ENCODE measurements around the gene METTL21C.

METTL21C gene

DNA sequence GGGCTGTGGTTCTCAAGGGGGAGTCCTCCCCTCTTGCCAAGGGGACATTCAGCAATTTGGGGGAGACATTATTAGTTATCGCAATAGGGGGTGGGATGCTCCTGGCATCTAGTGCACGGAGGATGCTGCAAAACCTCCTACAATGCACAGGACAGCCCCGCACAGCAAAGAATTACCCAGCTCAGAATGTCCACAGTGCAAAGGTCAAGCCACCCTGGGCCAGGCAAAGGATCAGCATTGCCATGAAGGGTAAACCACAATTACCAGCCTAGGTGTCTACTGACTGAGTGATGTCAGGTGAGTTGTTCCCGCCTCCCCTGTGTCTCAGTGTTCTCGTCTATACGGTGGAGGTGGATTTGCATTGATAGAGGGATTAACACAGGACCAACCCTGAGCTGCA is 2.4 kb upstream of the METTL21C start:
- no peak for DNase-seq

DNA sequence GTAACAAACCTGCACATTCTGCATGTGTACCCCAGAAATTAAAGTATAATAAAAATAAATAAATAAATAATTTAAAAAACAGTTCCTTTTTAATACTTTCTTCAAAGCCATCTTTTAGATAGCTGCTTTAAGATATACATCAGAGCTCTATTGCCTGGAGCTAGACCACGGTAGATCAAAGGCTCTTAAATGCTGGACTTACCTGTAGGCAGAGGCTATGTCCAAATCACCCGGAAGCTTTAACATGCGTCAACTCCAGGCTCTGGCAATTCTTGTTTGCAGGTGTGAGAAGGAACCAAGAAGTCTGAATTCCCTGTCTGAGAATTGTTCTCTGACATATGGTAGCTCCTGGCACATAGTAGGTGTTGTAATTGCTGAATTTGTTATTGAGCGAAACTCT is 1.6 kb upstream of the METTL21C start:
- DNase-seq: no peak

DNA sequence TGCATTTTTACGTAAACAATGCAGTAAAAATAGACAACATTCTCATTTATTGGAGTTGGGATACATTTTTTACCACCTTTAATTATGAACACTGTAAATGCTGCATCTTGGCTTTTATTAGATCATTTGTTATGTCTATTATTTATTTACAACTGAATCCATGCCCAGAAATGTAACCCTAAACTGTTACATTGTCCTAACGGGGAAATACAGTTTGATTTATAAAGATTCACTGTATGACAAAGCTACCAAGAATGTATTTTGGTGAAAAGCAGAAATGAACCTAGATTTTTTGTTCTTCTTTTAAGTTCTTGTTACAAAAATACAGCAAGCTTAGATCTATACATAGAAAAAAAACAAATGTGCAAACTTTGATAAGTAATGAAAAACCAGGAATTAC is 1.1 kb downstream of the METTL21C start:
- no peak for DNase-seq

DNA sequence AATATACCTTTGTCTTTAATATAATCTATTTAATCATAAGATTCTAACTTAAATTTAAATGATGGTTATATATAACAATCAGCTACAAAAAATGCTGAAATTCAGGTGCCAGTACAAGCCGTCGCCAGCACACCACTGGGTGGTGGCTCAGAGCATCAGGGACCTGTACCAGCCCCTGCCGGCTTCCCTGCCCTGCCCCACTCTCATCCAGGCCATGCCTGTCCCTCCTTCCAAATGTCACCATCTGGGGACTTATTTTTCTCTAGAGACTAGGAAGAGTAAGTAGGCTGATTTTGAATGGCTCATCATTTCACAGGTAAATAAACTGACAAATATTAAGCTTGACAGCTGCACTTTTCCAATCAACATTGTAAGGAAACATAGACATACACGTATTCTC is 1.6 kb downstream of the METTL21C start:
- DNase-seq: no peak

DNA sequence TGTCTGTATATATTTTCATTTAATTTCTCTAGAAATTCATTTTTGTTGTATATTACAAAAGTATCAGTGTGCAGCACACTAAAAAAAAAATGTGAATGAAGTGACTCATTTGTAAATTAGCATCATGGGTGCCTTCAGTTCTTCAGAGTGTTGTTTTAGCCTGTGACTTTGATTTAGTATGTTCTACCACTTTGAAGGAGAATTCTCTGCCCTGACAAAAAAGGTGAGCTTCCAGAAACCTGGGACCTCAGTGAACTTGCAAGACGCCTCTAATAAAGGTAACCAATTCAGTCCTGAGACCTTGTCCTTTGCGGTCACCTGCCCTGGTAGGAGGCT is 2.4 kb downstream of the METTL21C start:
- DNase-seq: no peak

- no peak for DNase-seq
Measured at GRCh38 chr13:102690883-102691282, 4.0 kb downstream of the METTL21C start.

DNA sequence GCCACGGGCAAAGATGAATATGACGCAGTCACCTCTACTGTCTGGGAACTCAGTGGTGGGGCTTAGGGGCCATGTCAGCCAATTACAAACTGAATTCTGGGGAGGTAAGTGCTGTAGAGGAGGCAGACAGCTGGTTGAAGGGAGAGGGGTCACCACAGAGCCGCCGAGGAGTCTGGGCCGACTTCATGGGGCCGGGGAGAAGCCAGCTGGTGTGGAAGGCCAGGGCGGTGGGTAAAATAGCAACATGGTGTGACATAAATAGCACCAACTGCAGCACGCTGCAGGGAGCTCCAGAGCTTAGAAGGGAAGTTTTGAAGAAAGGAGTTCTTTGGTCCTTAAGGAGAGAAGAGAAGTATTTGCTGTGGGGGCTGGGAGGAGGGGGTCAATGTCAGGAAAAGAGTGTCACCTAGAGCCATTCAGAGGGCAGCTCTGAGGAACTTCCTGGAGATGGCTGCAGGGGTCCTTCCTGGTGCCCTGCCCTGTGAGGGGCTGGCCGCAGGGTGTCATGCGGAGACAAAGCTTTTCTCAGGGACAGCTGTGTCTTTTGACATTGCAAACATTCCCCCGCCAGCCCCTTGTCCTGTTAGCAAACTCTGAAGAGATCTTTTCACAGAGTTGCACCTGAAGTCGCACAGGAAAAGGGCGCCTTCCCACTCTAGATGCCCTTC is 6.4 kb downstream of the METTL21C start:
- DNase-seq: no peak

- DNase-seq: no peak
Measured at GRCh38 chr13:102687520-102687919, 7.3 kb downstream of the METTL21C start.

DNA sequence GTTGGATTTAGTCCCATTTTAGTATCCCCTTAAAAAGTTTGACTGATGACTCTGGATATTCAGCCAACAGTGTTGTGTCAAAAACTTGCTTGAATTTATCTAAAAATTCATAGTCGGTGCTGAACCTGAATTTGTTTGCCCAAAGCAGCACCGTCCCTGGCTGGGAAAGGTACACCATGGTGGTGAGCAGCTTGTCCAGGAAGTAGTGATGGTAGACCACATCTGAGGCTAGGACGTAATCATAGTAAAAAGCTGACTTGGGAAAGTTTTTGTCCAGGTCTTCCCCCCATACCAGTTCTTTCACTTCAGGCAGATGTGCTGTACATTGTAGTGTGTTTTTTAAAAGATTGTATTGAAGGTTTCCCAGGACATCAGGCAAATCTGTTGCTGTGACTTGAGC is 8.8 kb downstream of the METTL21C start:
- DNase-seq: no peak

- DNase-seq: no peak
Measured at GRCh38 chr13:102683637-102684036, 11.2 kb downstream of the METTL21C start.

- no peak for DNase-seq
Measured at GRCh38 chr13:102682727-102683126, 12.1 kb downstream of the METTL21C start.

DNA sequence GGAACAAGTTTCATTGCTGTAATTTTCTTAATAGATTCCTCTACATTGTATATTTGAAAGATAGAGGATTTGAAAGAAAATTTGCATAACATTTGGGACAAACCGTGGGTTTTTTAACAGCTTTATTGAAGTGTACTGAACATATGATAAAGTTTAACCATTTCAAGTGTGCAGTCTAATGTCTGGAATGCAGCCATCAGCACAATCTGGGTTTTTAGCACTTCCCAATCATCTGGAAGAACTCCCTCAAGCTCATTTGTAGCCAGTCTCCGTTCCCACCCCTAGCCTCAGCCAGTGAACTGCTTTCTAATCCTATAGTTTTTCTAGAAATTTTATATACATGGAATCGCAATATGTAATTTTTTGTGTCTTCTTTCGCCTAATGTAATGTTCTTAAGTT is 12.6 kb downstream of the METTL21C start:
- no peak for DNase-seq

DNA sequence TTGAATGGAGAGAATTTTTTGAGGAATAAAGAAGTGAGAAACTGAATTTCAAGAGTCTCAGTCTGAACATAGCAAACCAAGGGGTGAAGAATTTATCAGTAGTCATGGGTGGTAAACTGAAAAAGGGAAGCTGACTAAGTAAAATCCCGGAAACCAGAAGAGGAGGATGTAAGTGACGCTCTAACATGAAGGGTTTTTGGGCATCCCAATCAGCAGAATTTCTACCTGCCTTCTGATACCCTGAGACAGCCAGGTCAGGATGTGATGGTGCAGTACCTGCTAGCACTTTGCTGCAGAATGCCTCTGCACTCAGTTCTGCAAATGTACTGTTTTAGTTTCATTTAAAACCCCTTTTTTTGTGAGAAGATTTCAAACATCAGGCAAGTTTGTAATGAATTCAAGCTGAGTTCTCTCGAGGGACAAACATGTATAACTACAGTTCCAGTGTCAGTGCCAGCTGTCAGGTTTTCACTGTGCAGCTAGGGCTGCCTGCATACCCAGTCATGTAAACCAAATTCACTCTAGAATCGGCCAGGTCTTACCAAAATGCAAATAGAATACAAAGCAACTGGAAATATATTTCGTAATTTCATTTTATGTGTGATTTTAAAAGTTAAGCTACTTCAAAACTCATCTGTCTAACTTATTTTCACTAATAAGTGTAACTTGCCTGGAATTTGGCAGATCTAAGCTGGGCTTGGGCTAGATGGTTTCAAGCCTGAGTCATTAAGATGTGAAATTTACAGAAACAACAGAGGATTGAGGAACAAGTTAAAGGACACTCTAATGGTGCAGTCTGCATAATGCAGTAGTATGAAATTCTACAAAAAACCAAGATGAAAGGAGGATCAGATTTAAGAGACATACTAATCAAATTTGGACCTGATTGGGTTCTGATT is 13.8 kb downstream of the METTL21C start:
- no peak for DNase-seq

- DNase-seq: no peak
Measured at GRCh38 chr13:102680133-102680717, 14.6 kb downstream of the METTL21C start.

- DNase-seq: no peak
Measured at GRCh38 chr13:102679449-102680132, 15.3 kb downstream of the METTL21C start.

DNA sequence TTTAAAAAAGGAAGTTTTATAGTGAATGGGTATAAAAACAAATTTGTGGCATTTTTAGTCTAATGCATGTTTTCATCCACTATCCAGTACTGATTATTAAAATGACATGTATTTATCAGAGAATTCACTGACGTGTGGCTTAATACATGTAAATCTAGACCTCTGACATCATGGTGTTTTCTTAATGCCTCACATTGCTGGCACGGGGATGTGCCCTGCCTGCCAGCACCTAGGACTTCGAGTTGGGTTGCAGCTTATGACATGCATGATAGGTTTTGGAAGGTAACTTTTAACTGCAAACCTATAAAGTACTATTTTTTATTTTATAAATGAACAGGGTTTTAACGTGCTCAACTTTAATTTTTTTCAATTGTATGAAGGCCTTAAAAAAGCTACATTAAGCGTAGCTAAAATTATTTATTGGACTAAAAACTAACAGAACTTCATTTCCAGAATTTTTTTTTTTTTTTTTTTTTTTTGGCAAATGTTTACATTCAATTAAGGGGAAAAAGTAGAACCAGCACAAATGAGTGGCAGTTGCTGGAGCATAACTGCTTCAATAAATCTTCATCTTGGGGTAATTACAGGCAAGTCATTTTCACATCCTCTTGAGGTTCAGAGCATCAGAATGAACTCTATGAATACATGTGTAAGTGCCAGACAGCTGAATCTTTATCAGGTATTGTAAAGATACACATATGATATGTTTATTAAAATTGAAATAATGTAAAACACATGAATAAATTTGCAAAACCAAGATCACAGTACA is 16.3 kb downstream of the METTL21C start:
- DNase-seq: no peak

- DNase-seq: no peak
Measured at GRCh38 chr13:102677122-102677521, 17.7 kb downstream of the METTL21C start.

- DNase-seq: no peak
Measured at GRCh38 chr13:102675115-102675514, 19.7 kb downstream of the METTL21C start.

GRCh38 chr13:102670130-102670529 is 24.7 kb downstream of the METTL21C start:
- DNase-seq: no peak

DNA sequence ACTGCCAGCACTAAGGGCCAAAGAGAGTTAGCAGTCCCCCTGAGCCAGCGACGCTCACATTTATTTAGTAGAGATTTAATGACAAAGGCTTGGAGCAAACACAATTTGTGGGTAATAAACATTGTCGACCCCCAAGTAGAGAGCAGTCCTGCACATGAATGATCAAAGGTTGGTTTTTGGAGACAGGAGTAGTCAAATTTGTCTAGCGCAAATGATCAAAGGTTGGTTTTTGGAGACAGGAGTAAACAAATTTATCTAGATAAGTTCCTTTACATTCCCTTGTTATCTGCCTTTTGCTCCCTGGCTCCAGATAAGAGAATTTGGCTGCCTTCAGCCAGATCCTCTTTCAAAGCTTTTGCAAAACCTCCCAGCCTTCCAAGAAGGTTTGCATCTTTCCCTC is 26.9 kb downstream of the METTL21C start:
- no peak for DNase-seq

DNA sequence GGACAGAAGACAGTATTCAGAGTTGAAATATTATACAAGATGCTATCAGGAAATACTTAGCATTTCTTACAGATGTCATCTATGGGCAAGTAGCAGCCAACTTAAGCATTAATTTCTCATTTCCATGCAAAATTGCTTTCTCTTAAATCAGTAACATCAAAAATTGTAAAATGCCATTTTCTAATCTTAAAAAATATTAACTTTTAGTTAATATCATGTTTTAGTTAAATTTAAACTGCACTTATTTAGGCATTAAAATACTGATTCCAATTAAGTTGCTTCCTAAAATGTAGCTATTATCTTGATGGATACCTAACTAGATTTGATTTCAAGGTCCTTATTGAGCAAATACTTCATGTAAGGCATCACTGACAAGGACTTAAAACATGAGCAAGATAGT is 27.8 kb downstream of the METTL21C start:
- no peak for DNase-seq

DNA sequence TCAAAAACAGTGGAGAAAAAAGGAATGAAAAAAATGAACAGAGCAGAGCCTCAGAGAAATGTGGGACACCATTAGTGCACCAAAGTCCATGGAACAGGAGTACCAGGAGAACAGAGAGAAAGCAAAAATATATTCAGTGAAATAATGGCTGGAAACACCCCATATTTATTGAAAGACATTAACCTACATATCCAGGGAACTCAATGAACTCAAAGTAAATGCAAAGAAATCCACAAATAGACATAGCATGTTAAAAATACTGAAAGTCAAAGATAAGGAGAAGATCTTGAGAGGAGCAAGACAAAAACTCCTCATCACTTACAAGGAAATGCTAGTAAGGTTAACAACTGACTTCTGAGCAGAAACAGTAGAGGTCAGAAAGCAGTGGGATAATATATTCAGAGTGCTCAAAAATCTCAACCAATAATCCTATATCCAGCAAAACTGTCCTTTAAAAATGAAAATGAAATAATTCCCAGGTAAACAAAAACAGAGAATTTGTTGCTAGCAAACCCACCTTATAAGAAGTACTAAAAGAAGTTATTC is 35.6 kb downstream of the METTL21C start:
- DNase-seq: no peak

- no peak for DNase-seq
Measured at GRCh38 chr13:102658660-102659059, 36.2 kb downstream of the METTL21C start.
